GM12878 (cell line): ENCODE measurements around the gene TCERG1L.

Experiments
- CBX5 ChIP-seq: sonication (generic); IDR thresholded peaks from 2 replicates; pipeline ENCODE4 v1.6.1; 2016; ENCODE audit warnings: low read depth, moderate library complexity, mild to moderate bottlenecking, inconsistent platforms
- RAD21 ChIP-seq: IDR thresholded peaks from 2 replicates; pipeline ENCODE4 v1.6.1; 2011; ENCODE audit warnings: mild to moderate bottlenecking, low read depth, low read length, moderate library complexity; ENCODE audit not compliant: insufficient read depth

DNA sequence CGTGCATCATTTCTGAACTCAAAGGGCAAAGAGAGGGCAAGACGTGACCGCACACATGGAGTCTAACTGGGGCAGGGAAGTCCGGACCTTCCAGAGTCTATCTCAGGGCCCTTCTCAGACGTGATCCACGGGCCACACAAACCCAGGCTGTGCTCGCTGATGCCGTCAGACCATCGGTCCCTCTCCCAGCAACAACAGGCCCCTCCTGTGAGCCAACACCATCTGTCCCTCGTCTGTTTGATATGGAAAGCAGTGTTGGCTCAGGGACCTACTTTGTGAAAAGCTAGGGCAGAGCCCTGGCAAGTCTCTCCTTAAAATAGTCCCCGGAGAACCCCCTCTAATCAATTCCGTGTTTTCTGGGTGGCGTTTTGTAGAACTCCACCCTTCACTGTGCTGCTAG is 208.8 kb downstream of the TCERG1L start:
- TF ChIP-seq RAD21: no peak
- TF ChIP-seq CBX5: no peak
